IPS-NIHi11 (cell line): ENCODE measurements around the gene PLCH2.

ENCODE experiments used
- DNase-seq: peaks from one replicate; pipeline ENCODE4 v3.0.0; 2012; ENCODE audit warnings: mixed read lengths, low spot score

PLCH2 gene, protein sequence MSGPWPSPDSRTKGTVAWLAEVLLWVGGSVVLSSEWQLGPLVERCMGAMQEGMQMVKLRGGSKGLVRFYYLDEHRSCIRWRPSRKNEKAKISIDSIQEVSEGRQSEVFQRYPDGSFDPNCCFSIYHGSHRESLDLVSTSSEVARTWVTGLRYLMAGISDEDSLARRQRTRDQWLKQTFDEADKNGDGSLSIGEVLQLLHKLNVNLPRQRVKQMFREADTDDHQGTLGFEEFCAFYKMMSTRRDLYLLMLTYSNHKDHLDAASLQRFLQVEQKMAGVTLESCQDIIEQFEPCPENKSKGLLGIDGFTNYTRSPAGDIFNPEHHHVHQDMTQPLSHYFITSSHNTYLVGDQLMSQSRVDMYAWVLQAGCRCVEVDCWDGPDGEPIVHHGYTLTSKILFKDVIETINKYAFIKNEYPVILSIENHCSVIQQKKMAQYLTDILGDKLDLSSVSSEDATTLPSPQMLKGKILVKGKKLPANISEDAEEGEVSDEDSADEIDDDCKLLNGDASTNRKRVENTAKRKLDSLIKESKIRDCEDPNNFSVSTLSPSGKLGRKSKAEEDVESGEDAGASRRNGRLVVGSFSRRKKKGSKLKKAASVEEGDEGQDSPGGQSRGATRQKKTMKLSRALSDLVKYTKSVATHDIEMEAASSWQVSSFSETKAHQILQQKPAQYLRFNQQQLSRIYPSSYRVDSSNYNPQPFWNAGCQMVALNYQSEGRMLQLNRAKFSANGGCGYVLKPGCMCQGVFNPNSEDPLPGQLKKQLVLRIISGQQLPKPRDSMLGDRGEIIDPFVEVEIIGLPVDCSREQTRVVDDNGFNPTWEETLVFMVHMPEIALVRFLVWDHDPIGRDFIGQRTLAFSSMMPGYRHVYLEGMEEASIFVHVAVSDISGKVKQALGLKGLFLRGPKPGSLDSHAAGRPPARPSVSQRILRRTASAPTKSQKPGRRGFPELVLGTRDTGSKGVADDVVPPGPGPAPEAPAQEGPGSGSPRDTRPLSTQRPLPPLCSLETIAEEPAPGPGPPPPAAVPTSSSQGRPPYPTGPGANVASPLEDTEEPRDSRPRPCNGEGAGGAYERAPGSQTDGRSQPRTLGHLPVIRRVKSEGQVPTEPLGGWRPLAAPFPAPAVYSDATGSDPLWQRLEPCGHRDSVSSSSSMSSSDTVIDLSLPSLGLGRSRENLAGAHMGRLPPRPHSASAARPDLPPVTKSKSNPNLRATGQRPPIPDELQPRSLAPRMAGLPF (N-terminal part only)

DNA sequence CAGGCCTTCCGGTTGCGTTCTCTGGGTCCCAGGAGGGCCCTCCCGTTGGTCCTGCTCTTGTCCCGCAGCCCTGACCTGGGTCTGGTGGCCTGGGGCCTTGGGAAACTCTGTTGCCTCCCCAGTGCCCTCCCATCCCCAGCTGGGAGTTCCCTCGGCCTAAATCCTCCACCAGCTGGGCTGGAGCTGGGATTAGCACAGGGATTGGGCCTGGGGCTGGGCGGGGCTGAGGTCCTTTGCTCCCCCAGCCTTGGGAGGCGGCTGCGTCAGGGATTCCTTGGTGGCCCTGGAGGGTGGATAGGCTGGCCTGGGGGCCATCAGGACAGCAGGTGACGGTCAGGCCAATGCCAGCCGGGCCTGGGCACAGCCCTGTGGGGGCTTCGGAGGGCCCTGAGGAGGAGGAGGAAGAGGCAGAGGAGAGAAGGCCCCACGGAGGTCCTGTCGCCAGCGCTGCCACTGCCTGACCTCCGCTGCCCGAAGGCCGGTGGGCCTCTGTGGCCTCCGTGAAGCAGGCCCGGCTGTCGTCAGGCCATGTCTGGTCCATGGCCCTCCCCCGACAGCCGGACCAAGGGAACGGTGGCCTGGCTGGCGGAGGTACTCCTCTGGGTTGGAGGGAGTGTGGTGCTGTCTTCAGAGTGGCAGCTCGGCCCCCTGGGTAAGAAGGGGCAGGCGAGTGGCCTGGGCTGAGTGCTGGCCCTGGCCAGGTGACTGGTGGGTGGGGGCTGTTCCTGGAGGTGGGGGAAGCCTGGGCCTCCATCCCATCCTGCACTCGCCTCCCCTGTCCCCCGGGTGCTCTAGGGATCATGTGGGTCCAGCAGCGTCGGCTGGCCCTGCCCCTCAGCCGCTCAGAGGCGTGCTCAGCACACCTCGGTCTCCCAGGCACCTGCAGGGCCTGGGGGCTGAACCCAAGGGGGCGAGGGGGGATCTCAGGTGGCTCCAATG, at the start of gene PLCH2:
PLCH2 (plus strand) TSS at position 229 of the 939 bp plus-strand sequence; CDS start at position 529, 300 bp downstream.
- no peak for DNase-seq

GRCh38 chr1:2426540-2426939, 49.5 kb upstream of the PLCH2 start:
- DNase-seq, result no peak

DNA sequence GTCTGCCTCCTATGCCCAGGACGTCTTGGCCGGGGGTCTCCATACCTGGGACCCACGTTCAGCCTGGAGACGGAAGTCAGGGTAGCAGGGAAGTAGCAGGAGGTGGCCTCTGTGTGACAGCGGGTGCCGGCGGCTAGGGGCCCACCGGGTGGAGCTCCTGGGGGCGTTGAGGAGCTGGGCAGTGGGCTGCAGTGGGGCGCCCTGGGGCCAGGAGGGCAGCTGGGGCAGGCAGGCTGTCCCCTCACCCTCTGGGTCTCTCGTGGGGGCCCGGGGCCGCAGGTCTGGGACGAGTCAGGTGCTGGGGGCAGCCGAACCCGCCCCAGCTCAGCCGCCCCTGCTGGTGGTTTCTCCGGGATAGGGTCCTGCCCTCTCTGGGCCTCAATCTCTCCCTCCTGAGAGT, 49.0 kb upstream of the PLCH2 start:
- no peak for DNase-seq

- no peak for DNase-seq
Observed at GRCh38 chr1:2427976-2428375, 48.1 kb upstream of the PLCH2 start.

- DNase-seq, result no peak
Observed at GRCh38 chr1:2428490-2428889, 47.6 kb upstream of the PLCH2 start.

DNA sequence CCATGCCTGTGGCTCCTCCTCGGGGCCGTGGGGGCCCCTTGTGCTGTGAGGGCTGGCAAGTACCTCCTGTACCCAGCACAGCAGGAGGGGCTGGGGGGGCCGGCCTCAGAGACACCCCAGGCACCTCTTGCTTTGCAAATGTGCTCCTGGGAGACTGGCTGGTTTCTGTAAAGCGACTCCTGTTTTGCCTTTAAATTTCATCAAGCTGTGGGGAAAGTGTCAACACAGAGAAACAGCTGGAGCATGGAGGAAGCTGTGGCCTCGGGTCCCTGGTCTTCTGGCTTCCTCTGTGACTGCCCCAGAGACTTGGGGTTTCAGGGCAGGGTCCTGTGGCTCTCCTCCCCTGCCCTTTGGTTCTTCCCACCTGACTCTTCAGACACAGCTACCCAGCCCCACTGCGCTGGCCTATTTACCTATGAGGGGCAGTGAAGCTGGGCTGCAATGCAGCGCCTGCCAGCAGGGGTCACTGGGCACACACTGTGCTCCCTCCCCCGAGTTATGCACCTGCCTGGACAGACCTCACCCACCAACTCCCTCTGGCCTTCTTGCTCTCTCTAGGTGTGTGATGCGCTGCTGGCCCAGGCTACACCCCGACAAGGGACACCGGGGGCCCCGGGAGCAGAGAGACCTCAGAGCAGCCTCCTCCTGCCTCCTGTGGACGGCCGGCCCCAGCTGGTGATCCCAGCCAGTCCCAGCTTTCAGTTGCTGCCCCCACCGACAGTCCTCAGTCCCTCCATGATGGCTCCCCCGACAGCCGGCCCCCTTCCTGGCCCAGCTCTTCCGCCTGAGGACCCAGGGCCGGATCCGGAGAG, 46.1 kb upstream of the PLCH2 start:
- peak; percentile 71 for DNase-seq

- DNase-seq, result no peak
Observed at GRCh38 chr1:2430592-2430973, 45.5 kb upstream of the PLCH2 start.

GRCh38 chr1:2431103-2431502, 45.0 kb upstream of the PLCH2 start:
- no peak for DNase-seq

DNA sequence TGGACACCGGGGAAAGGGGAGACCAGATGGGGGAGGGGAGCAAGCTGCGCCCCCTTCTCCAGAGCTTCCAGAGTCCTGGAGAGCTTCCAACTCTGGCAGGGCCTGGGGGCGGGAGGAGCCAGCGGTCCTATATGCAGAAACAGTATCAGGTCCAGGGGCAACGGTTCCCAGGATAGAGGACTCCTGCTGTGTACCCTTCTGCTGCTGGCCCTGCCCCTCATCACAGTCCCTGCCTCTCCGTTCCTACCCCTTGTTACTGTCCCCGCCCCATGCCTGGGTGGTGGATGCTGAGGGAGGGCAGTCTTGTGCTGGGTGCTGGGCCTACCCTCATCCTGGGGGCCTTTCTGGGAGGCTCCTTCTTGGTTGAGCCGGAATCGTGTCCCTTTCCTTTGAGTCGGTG, 44.6 kb upstream of the PLCH2 start:
- no peak for DNase-seq

GRCh38 chr1:2432441-2432844, 43.6 kb upstream of the PLCH2 start:
- no peak for DNase-seq

DNA sequence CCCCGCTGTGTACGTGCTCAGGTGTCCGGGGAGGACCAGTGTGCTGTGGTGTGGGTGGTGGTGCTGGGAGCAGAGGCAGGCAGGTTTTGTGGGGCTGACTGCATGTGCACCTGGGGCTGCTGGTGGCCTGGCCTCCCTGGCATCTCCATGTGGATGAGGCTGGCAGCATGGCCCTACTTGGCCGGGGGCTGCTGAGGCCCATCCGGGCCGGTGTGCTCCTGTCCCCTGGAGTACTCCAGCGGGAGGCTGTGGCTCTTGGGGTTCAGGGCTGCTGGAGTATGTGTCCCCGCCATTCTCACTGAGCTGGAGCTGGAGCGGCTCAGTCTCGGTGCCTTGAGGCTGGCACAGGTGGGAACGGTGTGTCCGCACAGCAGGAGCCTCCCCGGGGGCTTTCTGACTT, 42.9 kb upstream of the PLCH2 start:
- no peak for DNase-seq

- no peak for DNase-seq
Observed at GRCh38 chr1:2433936-2434655, 42.0 kb upstream of the PLCH2 start.

GRCh38 chr1:2435091-2435490, 41.0 kb upstream of the PLCH2 start:
- DNase-seq, result no peak

GRCh38 chr1:2435746-2436355, 40.2 kb upstream of the PLCH2 start:
- no peak for DNase-seq

- DNase-seq, result no peak
Observed at GRCh38 chr1:2436876-2437275, 39.2 kb upstream of the PLCH2 start.

DNA sequence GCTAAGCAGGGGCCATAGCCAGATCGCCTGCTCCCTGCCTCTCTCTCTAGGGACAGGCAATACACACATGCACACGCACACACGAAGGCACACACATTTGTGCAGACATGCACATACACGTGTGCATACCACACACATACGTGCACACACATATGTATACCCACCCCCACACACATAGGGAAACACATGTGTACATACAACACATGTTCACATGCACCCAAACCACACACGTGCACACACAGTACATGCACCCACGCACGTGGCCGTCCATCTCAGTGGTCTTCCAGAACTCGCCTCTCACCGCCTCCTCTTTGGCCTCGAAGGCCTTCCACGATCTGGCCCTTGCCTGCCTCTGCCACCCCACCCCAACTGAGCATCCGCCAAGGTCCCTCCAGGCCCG, 38.5 kb upstream of the PLCH2 start:
- no peak for DNase-seq

DNA sequence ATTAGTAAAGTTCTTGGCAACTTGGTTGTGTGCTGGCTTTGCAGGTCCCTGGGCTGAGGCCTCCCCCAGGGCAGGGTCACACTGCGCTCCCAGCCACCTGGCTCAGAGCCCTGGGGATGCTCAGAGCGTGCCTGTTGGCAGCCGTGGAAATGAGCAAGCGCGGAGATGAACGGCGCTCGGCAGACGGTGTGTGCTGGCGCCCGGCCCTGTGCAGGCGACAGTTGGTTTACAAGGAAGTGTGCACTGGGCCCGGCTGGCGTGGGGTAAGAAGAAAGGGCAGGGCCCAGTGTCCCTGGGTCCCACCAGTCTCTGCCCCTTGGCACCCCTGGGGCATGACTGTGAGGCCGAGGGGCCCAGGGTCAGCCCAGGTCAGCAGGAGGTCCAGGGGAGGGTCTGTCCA, 38.1 kb upstream of the PLCH2 start:
- no peak for DNase-seq

DNA sequence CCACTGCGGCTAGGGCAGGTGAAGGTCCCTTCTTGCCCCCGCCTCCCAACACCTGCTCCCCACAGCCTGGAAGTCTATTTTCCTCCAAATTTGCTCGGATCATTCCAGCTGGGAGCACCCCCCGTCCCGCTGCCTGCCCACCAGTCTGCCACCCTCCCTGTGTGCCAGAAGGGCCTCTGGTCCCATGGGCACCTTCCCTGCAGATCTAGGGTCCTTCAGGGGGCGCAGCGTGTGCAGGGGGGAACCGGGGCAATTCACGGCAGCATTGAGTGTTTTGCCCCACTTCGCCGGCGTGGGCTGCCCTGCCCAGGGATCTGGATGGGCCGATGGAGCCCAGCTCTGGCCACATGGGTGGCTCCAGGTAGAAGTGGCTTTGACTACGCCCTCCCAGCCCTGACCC, 37.4 kb upstream of the PLCH2 start:
- no peak for DNase-seq

DNA sequence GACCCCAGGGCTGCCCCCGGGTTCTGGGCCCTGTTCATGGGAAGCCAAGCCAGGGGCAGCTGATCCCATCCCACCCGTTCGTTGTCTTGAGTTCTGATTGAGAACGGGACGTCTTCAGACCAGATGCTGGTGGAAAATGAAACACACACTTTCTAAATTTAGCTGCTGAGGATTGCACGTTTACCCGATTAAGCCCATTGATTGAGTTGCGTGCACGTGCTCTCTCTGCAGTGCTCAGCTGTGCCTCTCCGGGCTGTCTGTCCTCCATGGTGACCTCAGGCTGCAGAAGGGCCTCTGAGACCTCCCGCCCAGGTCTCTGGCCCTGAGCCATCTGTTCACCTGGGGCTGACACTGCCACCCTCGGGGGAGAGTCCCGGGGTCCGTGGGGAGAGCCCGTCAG, 36.7 kb upstream of the PLCH2 start:
- no peak for DNase-seq
